Activated CD8-positive, alpha-beta T cell treated with anti-CD3 and anti-CD28 coated beads for 36 hours (primary cell): ENCODE data around the gene MARCHF6. TPM values are rescaled to one million over a fixed set of nuclear protein-coding genes. Genes with fewer than 3 reads are reported as not detected.

ENCODE experiments used
- ATAC-seq: fragments of 200-7000 bp; cut with Tn5 transposase; one replicate; pipeline ENCODE4 v1.10.0; 2021; ENCODE audit warnings: mild to moderate bottlenecking, moderate library complexity
- CTCF ChIA-PET: fragments of 350-600 bp; sonication (Branson Sonifier 250); formaldehyde crosslinking; loops from one replicate; lab custom pipeline; 2021; ENCODE audit warnings: antibody characterized with exemption; lab: Charles Lee
- POLR2A ChIA-PET: fragments of 350-600 bp; sonication (Branson Sonifier 250); formaldehyde crosslinking; loops from one replicate; lab custom pipeline; 2021; ENCODE audit warnings: antibody characterized with exemption; lab: Charles Lee
- DNase-seq: peaks from one replicate; pipeline ENCODE4 v3.0.0-alpha.2; 2020
- H3K27ac Mint-ChIP-seq: one replicate; pipeline ENCODE4 v1.8.0; 2021; ENCODE audit warnings: mild to moderate bottlenecking, mixed read lengths
- H3K27me3 Mint-ChIP-seq: one replicate; pipeline ENCODE4 v1.8.0; 2021; ENCODE audit warnings: mixed read lengths
- H3K36me3 Mint-ChIP-seq: one replicate; pipeline ENCODE4 v1.8.0; 2021; ENCODE audit warnings: low read depth, mixed read lengths
- H3K4me1 Mint-ChIP-seq: one replicate; pipeline ENCODE4 v1.8.0; 2021; ENCODE audit warnings: low read depth, mixed read lengths
- H3K4me3 Mint-ChIP-seq: one replicate; pipeline ENCODE4 v1.8.0; 2021; ENCODE audit warnings: mild to moderate bottlenecking, moderate library complexity, mixed read lengths
- H3K9me3 Mint-ChIP-seq: one replicate; pipeline ENCODE4 v1.8.0; 2021; ENCODE audit warnings: mixed read lengths
- intact Hi-C: fragments of 100-400 bp; cut with micrococcal nuclease; formaldehyde crosslinking; loops from one replicate; pipeline ENCODE4 v1.10.0; 2022
- total RNA-seq, 2 experiments: library from RNA; stranded (reverse); gene quantifications; one replicate each; pipeline ENCODE4 v1.2.3, GENCODE V29; 2021
- TF ChIP-seq, protein P1 (sequence below): fragments of 200-600 bp; IDR thresholded peaks from one replicate; pipeline ENCODE4 v1.8.0; 2022; ENCODE audit warnings: antibody characterized with exemption, mild to moderate bottlenecking

MARCHF6 gene
- total RNA-seq, 2 experiments from 2014 or later, result 92.8 to 95.6 TPM

DNA sequence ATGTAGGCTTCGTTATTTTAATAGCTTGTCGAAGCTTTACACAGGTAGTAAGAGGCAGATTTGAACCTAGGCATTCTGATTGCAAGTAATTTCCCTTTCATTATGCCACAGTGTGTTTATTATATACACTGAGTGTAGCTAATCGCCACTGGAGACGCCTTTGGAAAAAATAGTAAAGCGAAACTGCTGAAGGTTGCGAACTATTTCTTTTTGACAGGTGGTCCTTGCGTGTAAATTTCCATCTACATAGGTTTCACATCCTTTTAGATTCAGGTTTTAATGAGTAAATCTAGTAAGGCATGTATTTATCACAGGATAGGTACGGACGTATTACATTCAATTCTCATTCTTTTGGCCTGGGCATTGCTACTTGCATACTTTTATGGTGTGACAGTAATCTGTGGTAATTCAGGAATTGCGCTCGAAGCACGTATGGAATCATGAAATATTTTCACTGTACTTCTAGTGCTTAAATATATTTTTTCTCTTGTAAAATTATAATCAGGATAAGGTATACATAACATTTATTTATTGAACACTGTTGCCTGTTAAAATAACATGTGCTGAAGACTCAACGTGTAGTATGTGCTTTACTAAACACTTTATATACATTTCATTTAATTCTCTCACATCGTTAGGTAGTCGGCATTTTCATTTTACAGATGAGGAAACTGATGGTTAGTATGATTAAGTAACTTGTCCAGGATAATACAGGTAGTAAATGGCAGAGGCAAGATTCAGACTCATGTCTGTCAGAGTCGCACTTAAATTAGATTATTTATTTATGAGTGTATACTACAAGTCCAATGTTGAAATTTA lies 1.8 kb downstream of the MARCHF6 start:
- Mint-ChIP-seq H3K9me3 (no peaks in the 10 kb centered on the region), H3K4me3 (peak overlapping the region; percentile 94), H3K27ac (peak overlapping the region; percentile 96), H3K27me3 (no peaks in the 10 kb centered on the region), H3K36me3 (peaks cover 10% of the 10 kb centered on the region), H3K4me1 (peaks cover 44% of the 10 kb centered on the region)
- TF ChIP-seq, protein P1, sequence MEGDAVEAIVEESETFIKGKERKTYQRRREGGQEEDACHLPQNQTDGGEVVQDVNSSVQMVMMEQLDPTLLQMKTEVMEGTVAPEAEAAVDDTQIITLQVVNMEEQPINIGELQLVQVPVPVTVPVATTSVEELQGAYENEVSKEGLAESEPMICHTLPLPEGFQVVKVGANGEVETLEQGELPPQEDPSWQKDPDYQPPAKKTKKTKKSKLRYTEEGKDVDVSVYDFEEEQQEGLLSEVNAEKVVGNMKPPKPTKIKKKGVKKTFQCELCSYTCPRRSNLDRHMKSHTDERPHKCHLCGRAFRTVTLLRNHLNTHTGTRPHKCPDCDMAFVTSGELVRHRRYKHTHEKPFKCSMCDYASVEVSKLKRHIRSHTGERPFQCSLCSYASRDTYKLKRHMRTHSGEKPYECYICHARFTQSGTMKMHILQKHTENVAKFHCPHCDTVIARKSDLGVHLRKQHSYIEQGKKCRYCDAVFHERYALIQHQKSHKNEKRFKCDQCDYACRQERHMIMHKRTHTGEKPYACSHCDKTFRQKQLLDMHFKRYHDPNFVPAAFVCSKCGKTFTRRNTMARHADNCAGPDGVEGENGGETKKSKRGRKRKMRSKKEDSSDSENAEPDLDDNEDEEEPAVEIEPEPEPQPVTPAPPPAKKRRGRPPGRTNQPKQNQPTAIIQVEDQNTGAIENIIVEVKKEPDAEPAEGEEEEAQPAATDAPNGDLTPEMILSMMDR, result no peak
- DNase-seq (peak; percentile 54), ATAC-seq (peak; percentile 28)
- ChIA-PET CTCF (interaction anchor here (1.1 to 1.4 kb wide), 2 partner anchors 10 to 87 kb away, joined by 3 to 5 read pairs; no protein-coding TSS in a partner anchor), POLR2A (interaction anchor here (1.0 to 3.1 kb wide), 4 partner anchors 13 to 279 kb away, joined by 3 to 23 read pairs (median 7); partner anchors contain the start of genes ATPSCKMT and CCT5)
- intact Hi-C loops, result loop anchor here (10.0 kb wide), 1 partner anchor 70 kb away; no protein-coding TSS in a partner anchor

DNA sequence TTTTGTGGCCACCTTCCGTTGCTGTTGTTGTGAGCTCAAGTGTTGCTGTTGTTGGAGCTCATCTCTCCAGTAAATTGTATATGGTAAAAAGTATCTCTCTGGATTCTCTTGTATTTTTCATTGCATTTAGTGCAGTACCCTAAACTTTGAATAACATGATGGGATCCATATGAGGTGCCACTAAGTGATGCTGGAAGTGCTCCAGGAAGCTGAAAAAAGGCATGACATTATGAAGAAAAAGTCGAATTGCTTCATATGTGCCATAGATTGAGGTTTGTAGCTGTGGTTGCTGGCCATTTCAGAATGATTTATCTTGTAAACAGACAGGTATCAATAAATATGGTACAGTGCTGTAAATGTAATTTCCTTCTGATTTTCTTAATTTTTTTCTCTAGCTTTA lies 5.5 kb downstream of the MARCHF6 start:
- H3K9me3 Mint-ChIP-seq, result no peaks in the 10 kb centered on the region
- CTCF ChIA-PET, result interaction anchor here (1.4 to 3.0 kb wide), 3 partner anchors 9 to 276 kb away, joined by 3 to 11 read pairs (median 4); no protein-coding TSS in a partner anchor
- ATAC-seq, result no peak
- peaks cover 62% of the 10 kb centered on the region for H3K4me1 Mint-ChIP-seq
- H3K27ac Mint-ChIP-seq, result no peak overlapping the region
- intact Hi-C loops, result loop anchor here (10.0 kb wide), 1 partner anchor 74 kb away; no protein-coding TSS in a partner anchor
- TF ChIP-seq, protein P1, result no peak
- peaks cover 15% of the 10 kb centered on the region for H3K36me3 Mint-ChIP-seq
- POLR2A ChIA-PET, result interaction anchor here (1.9 kb wide), 1 partner anchor 108 kb away, joined by 5 read pairs; no protein-coding TSS in a partner anchor
- DNase-seq, result no peak
- H3K27me3 Mint-ChIP-seq, result no peaks in the 10 kb centered on the region
- H3K4me3 Mint-ChIP-seq, result no peak overlapping the region

DNA sequence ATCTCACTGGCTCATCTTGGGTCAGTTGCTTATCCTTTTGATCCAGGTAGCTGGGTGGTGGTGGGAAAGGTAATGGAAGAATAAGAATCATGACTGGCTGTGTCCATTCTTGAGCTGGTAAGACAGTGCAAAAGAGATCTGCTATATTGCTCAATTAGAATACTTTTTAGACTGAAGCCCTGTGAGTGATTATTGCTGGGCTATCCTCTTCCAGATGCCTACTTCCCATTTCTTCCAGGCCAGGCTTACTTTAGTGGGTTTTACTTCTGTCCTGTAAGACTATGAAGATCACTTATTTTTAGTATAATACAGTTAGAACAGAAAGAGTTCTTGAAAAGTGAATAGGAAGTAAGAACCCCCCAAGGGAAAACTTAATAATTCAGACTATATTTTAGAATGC lies 7.2 kb downstream of the MARCHF6 start:
- Mint-ChIP-seq H3K36me3 (peaks cover 13% of the 10 kb centered on the region), H3K4me1 (peaks cover 67% of the 10 kb centered on the region), H3K27ac (peak overlapping the region; percentile 65), H3K9me3 (no peaks in the 10 kb centered on the region), H3K4me3 (no peak overlapping the region), H3K27me3 (no peaks in the 10 kb centered on the region)
- DNase-seq (no peak), ATAC-seq (no peak)
- POLR2A ChIA-PET, result no interaction called here
- CTCF ChIA-PET, result no interaction called here
- intact Hi-C loops, result no loop called here
- TF ChIP-seq, protein P1, result no peak

DNA sequence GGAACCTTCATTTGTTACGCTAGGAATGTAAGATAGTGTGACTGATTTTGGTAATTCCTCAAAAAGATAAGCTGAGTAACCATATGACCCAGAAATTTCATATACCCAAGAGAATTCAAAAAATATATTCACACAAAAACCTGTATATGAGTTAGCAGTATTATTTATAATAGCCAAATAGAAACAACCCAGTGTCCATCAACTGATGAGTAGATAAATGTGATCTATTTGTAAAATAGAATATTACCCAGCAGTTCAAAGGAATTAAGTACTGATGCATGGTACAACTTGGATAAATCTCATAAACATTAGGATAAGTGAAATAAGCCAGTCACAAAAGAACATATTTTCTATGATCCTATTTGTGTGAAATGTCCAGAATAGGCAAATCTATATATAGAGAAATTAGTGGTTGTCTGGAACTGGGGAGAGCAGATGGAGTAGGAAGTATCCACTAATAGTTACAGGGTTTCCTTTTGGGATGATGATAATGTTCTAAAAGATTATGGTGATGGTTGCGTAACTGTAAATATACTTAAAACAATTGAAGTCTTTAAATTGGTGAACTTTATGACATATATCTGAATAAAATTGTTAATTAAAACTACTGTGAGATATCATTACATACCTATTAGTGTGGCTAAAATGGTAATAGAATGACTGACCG lies 10.2 kb downstream of the MARCHF6 start:
- intact Hi-C loops, result no loop called here
- CTCF ChIA-PET, result interaction anchor here (0.9 to 4.6 kb wide), 10 partner anchors 10 to 113 kb away, joined by 3 to 32 read pairs (median 4); partner anchors contain the start of genes ATPSCKMT, CCT5 and MARCHF6
- H3K4me1 Mint-ChIP-seq, result peaks cover 65% of the 10 kb centered on the region
- POLR2A ChIA-PET, result interaction anchor here (1.8 kb wide), 1 partner anchor 11 kb away, joined by 10 read pairs; the partner anchor contains the start of gene MARCHF6
- H3K36me3 Mint-ChIP-seq, result peaks cover 21% of the 10 kb centered on the region
- TF ChIP-seq, protein P1, result no peak
- H3K27me3 Mint-ChIP-seq, result no peaks in the 10 kb centered on the region
- DNase-seq (no peak), ATAC-seq (no peak)
- no peak overlapping the region for H3K4me3 Mint-ChIP-seq
- no peaks in the 10 kb centered on the region for H3K9me3 Mint-ChIP-seq
- no peak overlapping the region for H3K27ac Mint-ChIP-seq
